Measurements from ENCODE around the gene EIF3CL.
"Not testable (repeated sequence)": the region's sequence is repeated elsewhere in the genome, so short reads cannot be mapped to it uniquely, and the experiment has no call there.

Gene EIF3CL

GRCh38 chr16:28403220-28404072 lies at the start of gene EIF3CL:
Gene EIF3CL, minus strand, starts transcription at chr16:28403841. Its CDS starts 223 bp downstream, at chr16:28403618.
- not testable (repeated sequence) for DNase-seq (ENCODE audit: low spot score)

DNA sequence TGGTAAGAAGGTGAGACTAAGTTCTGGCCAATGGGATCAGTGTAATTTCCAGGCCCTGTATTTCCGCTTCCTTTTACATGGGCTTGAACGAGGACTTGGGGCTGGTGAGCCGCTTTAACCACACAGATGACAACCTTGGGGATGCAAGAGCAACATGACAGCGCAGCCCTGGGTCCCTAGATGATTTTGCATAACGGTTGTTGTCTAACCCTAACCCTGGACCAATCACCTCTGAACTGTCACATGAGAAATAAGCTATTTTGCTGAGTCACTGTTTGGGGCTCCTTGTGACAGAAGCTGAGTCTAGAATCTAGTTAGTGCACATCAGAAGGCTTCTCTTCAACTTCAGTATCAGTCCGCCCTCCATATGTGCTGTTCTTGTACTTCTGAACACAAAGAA lies 43.4 kb upstream of the EIF3CL start:
- not testable (repeated sequence) for DNase-seq (ENCODE audit: low spot score)

GRCh38 chr16:28446388-28446787 lies 42.7 kb upstream of the EIF3CL start:
- DNase-seq (ENCODE audit: low spot score), result not testable (repeated sequence)

DNA sequence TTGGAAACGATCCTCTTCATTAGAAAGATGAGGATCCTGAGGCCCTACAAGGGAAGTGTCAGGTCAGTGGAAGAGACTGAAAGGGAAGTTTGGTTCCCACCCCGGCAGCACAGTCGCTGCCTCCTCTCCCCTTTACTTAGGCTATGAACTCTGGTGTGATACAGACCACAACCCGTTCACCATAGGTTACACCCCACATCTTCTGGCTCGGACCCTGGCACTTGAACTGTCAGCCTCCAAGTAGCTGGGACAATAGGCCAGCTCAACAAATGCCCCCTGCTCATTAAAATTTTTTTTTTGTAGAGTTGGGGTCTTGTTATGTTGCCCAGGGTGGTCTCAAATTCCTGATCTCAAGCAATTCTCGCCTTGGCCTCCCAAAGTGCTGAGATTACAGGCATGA lies 40.3 kb upstream of the EIF3CL start:
- DNase-seq (ENCODE audit: low spot score), result not testable (repeated sequence)

DNA sequence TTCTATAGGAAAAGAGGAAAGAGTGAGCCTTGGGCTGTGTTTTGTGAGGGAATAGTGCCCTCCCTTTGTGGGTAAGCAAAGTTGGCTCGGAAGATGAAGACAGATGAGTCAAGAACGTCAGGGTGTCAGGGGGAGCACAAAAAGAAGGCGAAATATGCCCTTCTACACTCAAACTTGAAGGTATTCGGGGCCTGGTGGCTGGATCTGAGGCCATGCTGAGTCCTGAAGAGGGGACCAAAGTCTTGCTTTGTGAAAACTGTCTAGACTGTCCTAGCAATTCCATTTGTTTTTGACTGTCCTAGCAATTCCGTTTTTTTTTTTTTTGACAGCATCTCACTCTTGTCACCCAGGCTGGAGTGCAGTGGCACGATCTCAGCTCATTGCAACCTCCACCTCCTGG lies 35.3 kb upstream of the EIF3CL start:
- DNase-seq (ENCODE audit: low spot score), result not testable (repeated sequence)

DNA sequence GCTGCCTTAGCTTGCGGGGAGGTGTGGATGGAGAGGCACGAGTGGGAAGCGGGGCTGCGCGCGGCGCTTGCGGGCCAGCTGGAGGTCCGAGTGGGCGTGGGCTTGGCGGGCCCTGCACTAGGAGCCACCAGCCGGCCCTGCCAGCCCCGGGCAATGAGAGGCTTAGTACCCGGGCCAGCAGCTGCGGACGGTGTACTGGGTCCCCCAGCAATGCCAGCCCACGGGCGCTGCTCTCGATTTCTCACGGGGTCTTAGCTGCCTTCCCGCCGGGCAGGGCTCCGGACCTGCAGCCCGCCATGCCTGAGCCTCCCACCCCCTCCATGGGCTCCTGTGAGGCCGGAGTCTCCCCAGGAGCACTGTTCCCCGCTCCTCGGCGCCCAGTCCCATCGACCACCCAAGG lies 31.7 kb upstream of the EIF3CL start:
- not testable (repeated sequence) for DNase-seq (ENCODE audit: low spot score)

GRCh38 chr16:28426060-28426680 lies 22.5 kb upstream of the EIF3CL start:
- not testable (repeated sequence) for DNase-seq (ENCODE audit: low spot score)

DNA sequence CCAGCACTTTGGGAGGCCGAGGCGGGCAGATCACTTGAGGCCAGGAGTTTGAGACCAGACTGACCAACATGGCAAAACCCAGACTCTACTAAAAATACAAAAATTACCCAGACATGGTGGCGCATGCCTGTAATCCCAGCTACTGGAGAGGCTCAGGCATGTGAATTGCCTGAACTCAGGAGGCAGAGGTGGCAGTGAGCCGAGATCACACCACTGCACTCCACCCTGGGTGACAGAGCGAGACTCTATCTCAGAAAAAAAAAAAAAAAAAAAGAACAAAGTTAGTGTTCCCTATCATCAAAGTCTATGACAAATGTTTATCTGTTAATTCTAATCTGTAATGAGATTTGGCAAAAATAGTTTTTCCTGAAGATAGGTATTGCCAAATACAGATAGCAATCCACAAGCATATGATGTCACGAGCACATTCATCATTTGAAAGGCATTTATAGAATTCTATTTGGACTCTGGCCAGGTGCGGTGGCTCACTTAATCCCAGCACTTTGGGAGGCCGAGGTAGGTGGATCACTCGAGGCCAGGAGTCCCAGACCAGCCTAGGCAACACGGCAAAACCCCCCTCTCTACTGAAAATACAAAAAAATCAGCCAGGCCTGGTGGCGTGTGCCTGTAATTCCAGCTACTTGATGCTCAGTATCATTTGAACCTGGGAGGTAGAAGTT lies 17.6 kb upstream of the EIF3CL start:
- DNase-seq (ENCODE audit: low spot score), result not testable (repeated sequence)

DNA sequence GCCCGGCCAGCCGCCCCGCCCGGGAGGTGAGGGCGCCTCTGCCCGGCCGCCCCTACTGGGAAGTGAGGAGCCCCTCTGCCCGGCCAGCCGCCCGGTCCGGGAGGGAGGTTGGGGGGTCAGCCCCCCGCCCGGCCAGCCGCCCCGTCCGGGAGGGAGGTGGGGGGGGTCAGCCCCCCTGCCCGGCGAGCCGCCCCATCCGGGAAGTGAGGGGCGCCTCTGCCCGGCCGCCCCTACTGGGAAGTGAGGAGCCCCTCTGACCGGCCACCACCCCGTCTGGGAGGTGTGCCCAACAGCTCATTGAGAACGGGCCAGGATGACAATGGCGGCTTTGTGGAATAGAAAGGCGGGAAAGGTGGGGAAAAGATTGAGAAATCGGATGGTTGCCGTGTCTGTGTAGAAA lies 13.4 kb upstream of the EIF3CL start:
- not testable (repeated sequence) for DNase-seq (ENCODE audit: low spot score)

- DNase-seq (ENCODE audit: low spot score), result not testable (repeated sequence)
Measured at GRCh38 chr16:28414530-28414929, 10.9 kb upstream of the EIF3CL start.

GRCh38 chr16:28413585-28413984 lies 9.9 kb upstream of the EIF3CL start:
- not testable (repeated sequence) for DNase-seq (ENCODE audit: low spot score)

DNA sequence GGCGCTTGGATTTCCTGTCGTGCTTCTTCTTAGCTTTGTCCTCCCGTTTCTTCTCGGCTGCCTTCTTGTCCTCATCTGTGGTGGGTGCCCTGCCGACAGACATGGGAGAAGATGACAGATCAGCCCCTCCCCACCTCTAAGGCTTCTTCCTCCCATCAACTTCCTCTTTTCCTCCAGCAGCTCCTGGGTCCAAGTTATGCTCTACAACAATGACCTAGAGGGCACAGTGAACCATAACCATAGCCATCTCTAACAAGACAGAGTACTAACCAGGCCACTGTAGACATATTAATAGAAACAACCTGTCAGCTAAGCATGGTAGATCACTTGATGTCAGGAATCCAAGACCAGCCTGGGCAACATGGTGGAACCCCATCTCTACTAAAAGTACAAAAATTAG lies 11.6 kb downstream of the EIF3CL start:
- not testable (repeated sequence) for DNase-seq (ENCODE audit: low spot score)

- not testable (repeated sequence) for DNase-seq (ENCODE audit: low spot score)
Measured at GRCh38 chr16:28382177-28382867, 21.3 kb downstream of the EIF3CL start.

DNA sequence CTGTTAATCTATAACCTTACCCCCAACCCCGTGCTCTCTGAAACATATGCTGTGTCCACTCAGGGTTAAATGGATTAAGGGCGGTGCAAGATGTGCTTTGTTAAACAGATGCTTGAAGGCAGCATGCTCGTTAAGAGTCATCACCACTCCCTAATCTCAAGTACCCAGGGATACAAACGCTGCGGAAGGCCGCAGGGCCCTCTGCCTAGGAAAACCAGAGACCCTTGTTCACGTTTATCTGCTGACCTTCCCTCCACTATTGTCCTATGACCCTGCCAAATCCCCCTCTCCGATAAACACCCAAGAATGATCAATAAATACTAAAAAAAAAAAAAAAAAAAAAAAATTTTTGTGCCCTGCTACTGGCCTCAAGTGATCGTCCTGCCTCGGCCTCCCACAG lies 25.8 kb downstream of the EIF3CL start:
- not testable (repeated sequence) for DNase-seq (ENCODE audit: low spot score)

DNA sequence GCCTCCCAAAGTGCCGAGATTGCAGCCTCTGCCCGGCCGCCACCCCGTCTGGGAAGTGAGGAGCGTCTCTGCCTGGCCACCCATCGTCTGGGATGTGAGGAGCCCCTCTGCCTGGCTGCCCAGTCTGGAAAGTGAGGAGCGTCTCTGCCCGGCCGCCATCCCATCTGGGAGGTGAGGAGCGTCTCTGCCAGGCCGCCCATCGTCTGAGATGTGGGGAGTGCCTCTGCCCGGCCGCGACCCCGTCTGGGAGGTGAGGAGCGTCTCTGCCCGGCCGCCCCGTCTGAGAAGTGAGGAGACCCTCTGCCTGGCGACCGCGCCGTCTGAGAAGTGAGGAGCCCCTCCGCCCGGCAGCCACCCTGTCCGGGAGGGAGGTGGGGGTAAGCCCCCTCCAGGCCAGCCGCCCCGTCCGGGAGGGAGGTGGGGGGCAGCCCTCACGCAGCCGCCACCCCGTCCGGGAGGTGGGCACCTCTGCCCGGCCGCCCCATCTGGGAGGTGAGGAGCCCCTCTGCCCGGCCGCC lies 26.5 kb downstream of the EIF3CL start:
- DNase-seq (ENCODE audit: low spot score), result not testable (repeated sequence)

DNA sequence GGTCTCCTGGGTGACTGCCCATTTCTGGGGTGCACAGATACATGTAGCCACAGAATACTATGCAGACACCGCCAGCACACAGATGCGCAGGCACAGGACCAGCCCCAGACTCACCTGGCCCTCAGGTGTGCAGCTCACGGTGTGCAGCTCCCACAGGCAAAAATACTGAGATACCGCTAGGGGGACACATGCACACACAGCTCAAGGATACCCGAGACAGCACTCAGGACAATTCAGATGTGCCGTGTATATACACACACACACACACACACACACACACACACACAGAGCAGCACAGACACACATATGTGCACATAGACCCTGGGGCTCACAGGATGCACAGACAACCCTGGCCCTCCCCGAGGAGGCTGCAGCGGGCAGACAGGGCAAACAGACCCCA lies 28.5 kb downstream of the EIF3CL start:
- DNase-seq (ENCODE audit: low spot score), result not testable (repeated sequence)

- DNase-seq (ENCODE audit: low spot score), result not testable (repeated sequence)
Measured at GRCh38 chr16:28374281-28374680, 29.4 kb downstream of the EIF3CL start.

GRCh38 chr16:28367926-28368325 lies 35.7 kb downstream of the EIF3CL start:
- not testable (repeated sequence) for DNase-seq (ENCODE audit: low spot score)

- not testable (repeated sequence) for DNase-seq (ENCODE audit: low spot score)
Measured at GRCh38 chr16:28364268-28365173, 39.1 kb downstream of the EIF3CL start.

DNA sequence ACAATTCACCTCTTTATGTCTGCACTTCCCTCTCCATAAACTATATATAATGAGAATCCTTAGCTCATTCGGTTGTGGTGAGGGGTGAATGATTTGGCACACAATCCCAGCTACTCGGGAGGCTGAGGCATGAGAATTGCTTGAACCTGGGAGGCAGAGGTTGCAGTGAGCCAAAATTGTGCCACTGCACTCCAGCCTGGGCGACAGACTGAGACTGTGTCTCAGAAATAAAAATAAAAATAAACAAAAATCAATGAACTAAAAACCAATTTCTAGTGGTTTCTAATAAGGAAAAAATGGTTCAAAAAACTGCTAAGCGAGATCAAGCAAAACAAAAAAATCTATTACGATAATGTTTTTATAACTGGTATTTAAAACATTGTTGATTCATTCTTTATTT lies 40.2 kb downstream of the EIF3CL start, which contains the start of gene NPIPB6:
Gene NPIPB6 (minus strand): TSS at position 101 of the 400 bp plus-strand sequence. CDS start 686 bp downstream, outside the sequence.
- not testable (repeated sequence) for DNase-seq (ENCODE audit: low spot score)
